ENCODE results near the gene PAX1. TPM values are rescaled to one million over a fixed set of nuclear protein-coding genes. Genes with fewer than 3 reads are reported as not detected.

The PAX1 gene
- total and polyA plus RNA-seq, 2 of the 8 experiments (the other 6 are each of a cell fraction or from before 2014, with no cell fraction given): not detected

DNA sequence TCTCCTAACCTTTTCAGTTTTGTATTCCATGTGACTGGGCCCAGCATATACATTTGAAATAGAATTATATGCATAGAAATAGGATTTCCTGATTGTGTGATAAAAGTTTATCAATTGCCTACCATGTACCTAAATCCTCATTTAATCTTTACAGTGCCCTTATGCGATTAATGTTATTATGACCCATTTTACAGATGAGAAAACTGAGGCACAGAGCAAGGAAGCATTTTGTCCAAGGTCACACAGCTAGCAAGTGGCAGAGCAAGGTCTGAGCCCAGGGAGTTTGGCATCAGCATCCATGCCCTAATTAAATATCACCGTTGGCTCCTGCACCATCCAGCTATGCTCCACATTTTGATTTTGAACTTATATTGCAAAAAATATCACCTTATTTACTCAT is 28.2 kb upstream of the PAX1 start:
- Histone ChIP-seq H2BK120ac (replicated peaks; ENCODE audit: low read depth, low read length) (no peak overlapping the region), H2BK15ac (ENCODE audit: low read length) (no peak overlapping the region), H3K79me1 (ENCODE audit: low read depth, low read length) (no peaks in the 10 kb centered on the region), H4K5ac (ENCODE audit: insufficient read length, low read depth, low read length) (no peak overlapping the region), H2BK12ac (ENCODE audit: low read depth, low read length) (no peak overlapping the region), H2AK5ac (ENCODE audit: low read depth, low read length) (no peak overlapping the region), H3K36me3 (ENCODE audit: control insufficient read depth in 2 of 4, insufficient read depth in 4 of 4, low read length in 3 of 4) (no peaks in the 10 kb centered on the region), H3K27ac (ENCODE audit: low read depth, low read length) (no peak overlapping the region), H2AFZ (ENCODE audit: low read length) (no peak overlapping the region), H3K14ac (ENCODE audit: insufficient read length) (no peak overlapping the region), H3K18ac (ENCODE audit: extremely low read depth, low read length) (no peak overlapping the region), H4K20me1 (replicated peaks in 1 of 2; ENCODE audit: control insufficient read depth in 1 of 2, insufficient read depth in 2 of 2, low read length in 2 of 2) (no peaks in the 10 kb centered on the region), H3K23ac (ENCODE audit: insufficient read length) (no peak overlapping the region), H3K9ac (replicated peaks in 1 of 4; ENCODE audit: extremely low read depth in 1 of 4, low read depth in 3 of 4, low read length in 3 of 4) (no peak overlapping the region), H3K4me3 (ENCODE audit: extremely low read depth in 1 of 4, insufficient read depth in 2 of 4, low read depth in 3 of 4, low read length in 4 of 4) (no peak overlapping the region), H3K56ac (replicated peaks; ENCODE audit: insufficient read length, low read depth, low read length) (no peak overlapping the region), H3K4ac (replicated peaks; ENCODE audit: insufficient read length, low read depth, low read length) (no peak overlapping the region), H3K27me3 (replicated peaks in 1 of 4; ENCODE audit: control insufficient read depth in 3 of 4, extremely low read depth in 1 of 4, insufficient read depth in 3 of 4, low read length in 3 of 4) (no peaks in the 10 kb centered on the region), H3K4me2 (ENCODE audit: insufficient read depth in 1 of 2, low read depth in 2 of 2, low read length in 2 of 2) (no peak overlapping the region), H3K79me2 (ENCODE audit: control insufficient read depth in 1 of 2, insufficient read depth in 2 of 2, low read length in 2 of 2) (no peaks in the 10 kb centered on the region), H2BK5ac (ENCODE audit: low read depth, low read length) (no peak overlapping the region), H4K91ac (replicated peaks; ENCODE audit: insufficient read length, low read length) (no peak overlapping the region), H3K23me2 (ENCODE audit: low read depth, low read length) (no peaks in the 10 kb centered on the region), H2BK20ac (ENCODE audit: low read length) (no peak overlapping the region), H4K8ac (ENCODE audit: extremely low read depth, insufficient read depth, low read length) (no peak overlapping the region), H3K4me1 (replicated peaks in 1 of 4; ENCODE audit: control insufficient read depth in 3 of 4, insufficient read depth in 4 of 4, low read length in 3 of 4) (no peaks in the 10 kb centered on the region), H3K9me3 (ENCODE audit: insufficient read depth in 2 of 2, low read depth in 1 of 2, low read length in 1 of 2) (no peaks in the 10 kb centered on the region)
- FAIRE-seq (no peak), DNase-seq (ENCODE audit: low read depth in 1 of 2, low spot score in 2 of 2) (no peak)
- WGBS, 2 experiments (ENCODE audit: extremely low coverage in 1 of 2, insufficient coverage in 1 of 2, insufficient read length in 1 of 2, insufficient replicate concordance in 2 of 2, low coverage in 1 of 2, low lambda C conversion rate in 2 of 2, missing lambda C conversion rate in 1 of 2): 91% methylated on average over 2 of the region's 2 CpGs; no CpG with 5 or more reads in 1 of the 2 experiments
- POLR2A ChIA-PET (ENCODE audit: partially characterized antibody): no interaction called here
- TF ChIP-seq CHD2 (IDR thresholded peaks at IDR 0.05; ENCODE audit: low read length): no peak
- CTCF ChIA-PET (ENCODE audit: partially characterized antibody): interaction anchor here (0.8 to 2.7 kb wide), 4 partner anchors 8 to 18 kb away, joined by 3 to 9 read pairs (median 5); no protein-coding TSS in a partner anchor
